HEK293T (cell line): ENCODE measurements around the gene SLC9A9.

Experiments used
- ARNT ChIP-seq: fragments of 450-650 bp; IDR thresholded peaks from 2 replicates; pipeline ENCODE4 v1.6.1; 2017; ENCODE audit warnings: mild to moderate bottlenecking
- BHLHE40 ChIP-seq: fragments of 450-650 bp; IDR thresholded peaks from 2 replicates; pipeline ENCODE4 v1.6.1; 2016; ENCODE audit warnings: mild to moderate bottlenecking, moderate library complexity, borderline replicate concordance
- ELF4 ChIP-seq: fragments of 450-650 bp; IDR thresholded peaks from 2 replicates; pipeline ENCODE4 v1.6.1; 2017; ENCODE audit warnings: antibody characterized with exemption
- FOXA1 ChIP-seq: fragments of 450-650 bp; IDR thresholded peaks from 2 replicates; pipeline ENCODE4 v1.6.1; 2016; ENCODE audit warnings: mild to moderate bottlenecking
- FOXK2 ChIP-seq: fragments of 450-650 bp; IDR thresholded peaks from 2 replicates; pipeline ENCODE4 v1.6.1; 2016; ENCODE audit warnings: mild to moderate bottlenecking
- FOXM1 ChIP-seq: fragments of 450-650 bp; IDR thresholded peaks from 2 replicates; pipeline ENCODE4 v1.6.1; 2017; ENCODE audit warnings: mild to moderate bottlenecking, borderline replicate concordance
- NFRKB ChIP-seq: fragments of 450-650 bp; IDR thresholded peaks from 2 replicates; pipeline ENCODE4 v1.6.1; 2016; ENCODE audit warnings: mild to moderate bottlenecking, moderate library complexity
- PKNOX1 ChIP-seq: fragments of 450-650 bp; IDR thresholded peaks from 2 replicates; pipeline ENCODE4 v1.6.1; 2016
- SP1 ChIP-seq: fragments of 450-650 bp; IDR thresholded peaks from 2 replicates; pipeline ENCODE4 v1.6.1; 2017
- ZNF384 ChIP-seq: fragments of 450-650 bp; IDR thresholded peaks from 2 replicates; pipeline ENCODE4 v1.6.1; 2016

DNA sequence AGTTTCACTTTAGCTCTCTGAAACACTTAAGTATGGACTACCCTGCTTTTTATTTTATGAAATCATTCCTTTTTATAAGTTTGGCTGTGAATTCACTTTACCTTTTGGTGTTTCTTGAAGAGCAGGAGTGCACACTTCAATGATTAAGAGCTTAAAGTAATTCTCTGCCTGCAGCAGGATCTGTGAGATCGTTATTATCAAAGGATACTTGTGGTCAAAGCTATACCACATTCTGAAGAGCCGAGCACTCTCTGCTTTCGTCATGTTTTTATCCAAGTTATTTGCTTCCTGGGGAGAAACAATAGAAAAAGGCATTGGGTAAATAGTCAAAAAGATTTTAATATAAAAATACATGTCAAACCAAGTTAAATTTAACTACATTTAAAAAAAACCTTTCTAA lies 485.0 kb downstream of the SLC9A9 start:
- TF ChIP-seq ARNT (no peak), ELF4 (no peak), BHLHE40 (no peak), PKNOX1 (no peak), SP1 (no peak), FOXK2 (no peak), FOXA1 (no peak), FOXM1 (no peak), ZNF384 (no peak), NFRKB (no peak)
